GM12801 (cell line): ENCODE measurements around the gene KDM2A.

Source experiments
- TF ChIP-seq, protein P1 (sequence below): IDR thresholded peaks from one replicate; pipeline ENCODE4 v1.5.1; 2011; ENCODE audit warnings: control low read depth; ENCODE audit not compliant: insufficient read length; ENCODE audit errors: extremely low read depth

KDM2A gene

DNA sequence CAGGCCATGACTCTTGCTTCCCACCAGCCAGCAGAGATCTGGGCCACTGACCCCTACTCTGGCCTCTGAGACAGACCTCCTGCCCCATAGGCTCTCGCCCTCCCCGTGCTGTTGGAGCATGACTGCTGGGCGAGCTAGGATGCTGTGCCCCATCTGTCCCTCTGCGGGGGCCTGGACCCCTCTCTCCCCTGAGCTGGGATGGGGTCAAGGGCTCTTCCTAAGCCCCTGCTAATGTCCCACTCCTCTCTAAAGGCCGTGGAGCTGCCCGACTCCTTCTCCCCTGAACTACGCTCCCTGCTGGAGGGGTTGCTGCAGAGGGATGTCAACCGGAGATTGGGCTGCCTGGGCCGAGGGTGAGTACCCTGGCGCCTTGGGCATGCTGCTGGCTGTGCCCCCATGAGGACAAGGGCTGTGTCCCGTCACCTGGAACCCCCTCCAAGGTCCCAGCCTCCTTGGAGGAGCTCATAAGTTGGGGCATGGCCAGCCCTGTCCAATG, 163.9 kb downstream of the KDM2A start:
- TF ChIP-seq, protein P1, sequence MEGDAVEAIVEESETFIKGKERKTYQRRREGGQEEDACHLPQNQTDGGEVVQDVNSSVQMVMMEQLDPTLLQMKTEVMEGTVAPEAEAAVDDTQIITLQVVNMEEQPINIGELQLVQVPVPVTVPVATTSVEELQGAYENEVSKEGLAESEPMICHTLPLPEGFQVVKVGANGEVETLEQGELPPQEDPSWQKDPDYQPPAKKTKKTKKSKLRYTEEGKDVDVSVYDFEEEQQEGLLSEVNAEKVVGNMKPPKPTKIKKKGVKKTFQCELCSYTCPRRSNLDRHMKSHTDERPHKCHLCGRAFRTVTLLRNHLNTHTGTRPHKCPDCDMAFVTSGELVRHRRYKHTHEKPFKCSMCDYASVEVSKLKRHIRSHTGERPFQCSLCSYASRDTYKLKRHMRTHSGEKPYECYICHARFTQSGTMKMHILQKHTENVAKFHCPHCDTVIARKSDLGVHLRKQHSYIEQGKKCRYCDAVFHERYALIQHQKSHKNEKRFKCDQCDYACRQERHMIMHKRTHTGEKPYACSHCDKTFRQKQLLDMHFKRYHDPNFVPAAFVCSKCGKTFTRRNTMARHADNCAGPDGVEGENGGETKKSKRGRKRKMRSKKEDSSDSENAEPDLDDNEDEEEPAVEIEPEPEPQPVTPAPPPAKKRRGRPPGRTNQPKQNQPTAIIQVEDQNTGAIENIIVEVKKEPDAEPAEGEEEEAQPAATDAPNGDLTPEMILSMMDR: no peak

DNA sequence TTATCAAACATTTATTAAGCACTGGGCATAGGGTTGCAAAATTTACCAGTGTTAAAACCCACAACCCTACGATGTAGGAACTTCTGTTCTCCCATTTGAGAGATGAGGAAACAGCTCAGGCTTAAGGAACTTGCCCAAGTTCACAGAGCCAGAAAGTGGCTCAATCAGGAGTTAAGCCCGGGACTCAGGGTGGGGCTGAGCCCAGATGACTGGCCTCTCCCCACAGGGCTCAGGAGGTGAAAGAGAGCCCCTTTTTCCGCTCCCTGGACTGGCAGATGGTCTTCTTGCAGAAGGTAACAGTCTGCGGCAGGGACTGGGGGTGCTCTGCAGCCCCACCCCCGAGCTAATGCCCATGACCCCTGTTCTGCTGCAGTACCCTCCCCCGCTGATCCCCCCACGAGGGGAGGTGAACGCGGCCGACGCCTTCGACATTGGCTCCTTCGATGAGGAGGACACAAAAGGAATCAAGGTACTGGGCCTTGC, 164.5 kb downstream of the KDM2A start:
- TF ChIP-seq, protein P1: no peak

- TF ChIP-seq, protein P1: no peak
These were observed 165.9 kb downstream of the KDM2A start for GRCh38 chr11:67284811-67285540.

GRCh38 chr11:67285541-67286498, 166.8 kb downstream of the KDM2A start:
- TF ChIP-seq, protein P1: no peak

DNA sequence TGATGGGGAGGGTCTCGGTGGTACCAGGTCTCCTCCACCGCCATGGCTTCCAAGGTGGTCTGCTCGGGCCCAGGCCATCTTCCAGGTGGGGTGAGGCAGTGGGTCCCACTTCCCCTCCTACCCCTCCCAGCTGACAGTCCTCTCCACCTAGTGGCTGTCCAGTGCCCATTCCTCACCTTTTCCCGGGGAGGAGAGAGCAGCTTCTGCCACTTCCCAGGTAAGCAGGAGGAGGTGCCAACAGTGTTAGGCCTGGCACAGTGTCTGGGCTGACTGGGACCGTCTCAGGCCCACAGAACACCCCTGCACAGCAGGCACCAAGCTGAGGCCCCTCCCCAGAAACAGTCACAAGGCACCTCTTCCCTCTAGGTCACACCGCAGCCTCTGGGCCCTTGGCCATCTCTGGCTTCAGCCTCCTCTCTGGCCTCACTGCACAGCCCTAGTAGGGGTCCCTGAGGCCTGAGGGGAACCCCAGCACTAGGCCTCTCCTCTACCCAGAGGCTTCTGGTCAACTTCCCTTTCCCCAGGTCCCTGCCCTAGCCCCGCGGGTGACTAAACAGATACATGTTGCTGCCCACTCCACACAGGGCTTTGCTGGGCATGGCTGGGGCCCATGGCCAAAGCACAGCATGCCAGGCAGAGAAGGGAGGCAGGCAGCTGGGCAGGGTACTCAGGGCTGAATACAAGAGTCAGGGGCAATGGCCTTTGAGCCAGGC, 167.7 kb downstream of the KDM2A start:
- TF ChIP-seq, protein P1: no peak

DNA sequence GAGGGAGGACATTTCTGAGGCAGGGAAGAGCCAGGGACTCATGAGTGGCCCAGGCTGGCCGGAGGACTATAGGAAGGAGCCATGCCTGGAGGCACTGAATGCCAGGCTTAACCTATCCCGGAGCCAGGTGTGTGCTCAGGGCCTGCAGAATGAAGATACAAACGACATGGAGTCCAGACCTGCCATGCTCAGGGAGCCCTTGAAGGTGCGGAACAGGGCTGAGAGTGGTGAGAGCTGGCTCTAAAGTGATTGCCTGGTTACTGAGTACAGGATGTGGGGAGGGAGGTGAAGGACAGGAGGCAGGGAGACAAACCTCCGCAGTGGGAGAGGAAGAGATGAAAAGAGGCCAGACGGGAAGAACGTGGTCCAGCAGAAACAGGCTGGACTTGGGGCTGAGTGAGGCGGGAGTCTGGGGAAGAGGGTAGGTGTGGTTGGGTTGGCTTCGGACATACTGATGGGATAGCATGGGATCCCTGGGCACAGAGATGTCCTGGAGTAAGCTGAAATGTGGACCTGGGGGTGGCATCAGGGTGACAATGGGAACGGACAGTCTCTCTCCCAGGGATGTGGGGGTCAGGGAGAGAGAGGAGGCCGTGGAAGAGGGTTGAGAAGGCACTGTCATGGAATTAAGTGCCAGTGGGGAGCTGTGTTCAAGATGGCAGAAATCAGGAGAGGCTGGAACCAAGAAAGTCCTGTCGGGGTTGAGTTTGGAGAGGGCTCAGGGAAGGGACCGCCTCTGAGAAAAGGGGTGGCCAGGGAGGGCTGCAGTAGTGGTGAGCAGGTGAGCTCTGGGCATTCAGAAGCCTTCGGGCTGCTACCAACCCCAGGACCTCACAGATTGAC, 168.5 kb downstream of the KDM2A start:
- TF ChIP-seq, protein P1: no peak
